AG08395 (cell line): ENCODE results near the gene ISCU.
"Not testable (repeated sequence)": the region's sequence is repeated elsewhere in the genome, so short reads cannot be mapped to it uniquely, and the experiment has no call there.

Experiments used
- DNase-seq: peaks from one replicate; pipeline ENCODE4 v3.0.0; 2012; ENCODE audit warnings: mixed read lengths, low spot score

The ISCU gene

DNA sequence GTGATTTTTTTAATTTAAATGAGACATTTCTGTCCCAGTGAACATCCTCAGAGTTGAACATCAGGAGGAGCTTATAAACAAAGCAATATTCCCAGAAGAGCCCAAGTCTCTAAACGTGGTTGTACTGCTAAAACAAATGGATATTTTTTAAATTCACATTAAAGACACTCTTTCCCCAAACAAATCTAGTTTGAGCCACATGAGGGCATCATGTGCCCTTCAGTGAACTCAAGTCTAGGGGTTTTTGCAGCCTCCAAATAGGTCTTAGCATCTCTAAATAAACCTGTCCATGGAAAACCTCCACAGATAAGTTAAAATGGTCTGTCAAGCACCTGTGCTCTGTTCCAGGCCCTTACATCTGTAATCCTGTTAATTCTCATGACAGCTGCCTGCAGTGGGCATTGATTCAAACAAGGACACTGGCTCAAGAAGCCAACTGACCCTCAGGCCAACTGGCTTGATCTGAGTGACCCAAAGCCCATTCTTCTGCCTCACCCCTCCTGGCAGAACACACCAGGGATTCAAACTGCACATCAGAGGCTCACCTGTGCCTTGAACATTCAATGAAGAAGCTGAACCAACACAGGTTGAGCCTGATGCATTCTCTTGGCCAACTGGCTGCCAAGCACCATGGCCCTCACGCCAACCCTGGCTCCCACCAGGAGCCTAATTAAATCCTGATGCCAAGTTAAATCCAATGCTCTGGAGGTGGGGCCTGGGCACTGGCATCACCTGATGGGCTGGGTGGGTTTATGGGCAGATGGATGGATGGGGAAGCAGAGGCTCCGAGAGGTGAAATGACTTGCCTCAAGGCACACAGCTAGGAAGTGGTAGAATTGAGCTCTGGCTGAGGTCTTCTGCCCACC lies 8.6 kb downstream of the ISCU start:
- DNase-seq: peak; percentile 51

DNA sequence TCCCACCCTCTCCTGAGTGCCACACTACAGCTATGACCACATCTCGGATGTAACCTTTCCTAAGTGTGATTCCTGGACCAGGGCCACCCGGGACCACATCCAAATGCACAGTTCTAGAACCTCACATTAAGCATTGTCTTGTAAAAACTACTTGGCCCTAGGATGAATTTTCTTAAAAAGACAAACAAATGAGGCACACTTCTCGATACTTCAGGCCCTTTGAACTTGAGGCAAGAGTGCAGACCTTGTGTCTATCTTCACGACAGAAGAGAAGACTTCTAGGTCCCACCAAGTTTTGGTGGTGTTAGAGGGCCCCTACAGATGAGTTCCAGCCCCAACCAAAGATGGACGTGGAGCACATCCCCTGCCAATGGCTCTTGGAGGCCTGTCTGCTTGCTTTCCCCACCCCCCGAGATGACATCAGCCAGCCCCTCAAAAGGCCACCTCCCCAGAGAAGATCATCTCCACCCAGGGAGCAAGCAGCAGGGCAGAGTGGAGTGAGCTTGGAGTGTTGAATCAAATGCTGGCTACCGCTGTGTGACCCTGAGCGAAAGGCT lies 9.3 kb downstream of the ISCU start:
- DNase-seq: no peak

DNA sequence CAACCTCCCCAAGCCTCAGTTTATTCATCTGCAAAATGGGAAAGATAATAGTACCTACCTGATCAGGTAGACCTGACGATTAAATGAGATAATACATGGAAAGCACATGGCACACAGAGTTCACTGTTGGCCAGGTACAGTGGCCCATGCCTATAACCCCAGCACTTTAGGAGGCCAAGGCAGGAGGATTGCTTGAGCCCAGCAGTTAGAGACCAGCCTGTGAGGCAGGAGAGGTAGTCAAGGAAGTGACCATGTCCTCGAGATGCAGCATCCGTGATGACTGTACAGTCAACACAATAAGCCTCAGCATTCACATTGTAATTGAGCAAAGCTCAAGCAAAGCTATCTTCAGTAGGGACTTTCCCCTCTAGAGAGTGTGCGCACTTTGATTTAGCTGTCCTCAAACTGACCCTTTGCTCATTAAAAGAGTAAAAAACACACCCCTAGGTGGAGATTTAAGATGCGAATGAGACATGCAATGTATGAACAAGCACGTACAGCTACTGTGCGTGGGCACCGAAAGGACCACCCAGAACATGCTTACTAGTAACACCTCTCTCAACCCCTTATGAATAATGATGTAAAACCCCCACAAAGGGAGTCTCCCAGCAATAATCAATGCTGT lies 9.9 kb downstream of the ISCU start:
- DNase-seq: no peak

DNA sequence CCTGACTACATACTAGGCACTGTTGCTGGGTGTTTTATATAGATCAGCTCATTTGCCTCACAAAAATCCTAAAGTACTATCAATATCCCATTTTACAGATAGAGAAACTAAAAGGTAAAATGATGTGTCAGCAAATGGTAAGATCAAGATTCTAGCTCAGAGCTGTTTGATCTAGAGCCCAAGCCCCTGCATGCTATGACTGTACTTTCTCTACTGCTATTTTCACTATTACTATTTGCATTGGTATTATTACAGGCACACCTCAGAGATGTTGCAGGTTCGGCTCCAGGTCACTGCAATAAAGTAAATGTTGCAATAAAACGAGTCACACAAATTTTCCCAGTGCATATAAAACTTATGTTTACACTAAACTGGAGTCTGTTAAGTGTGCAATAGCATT lies 10.9 kb downstream of the ISCU start:
- DNase-seq: no peak

DNA sequence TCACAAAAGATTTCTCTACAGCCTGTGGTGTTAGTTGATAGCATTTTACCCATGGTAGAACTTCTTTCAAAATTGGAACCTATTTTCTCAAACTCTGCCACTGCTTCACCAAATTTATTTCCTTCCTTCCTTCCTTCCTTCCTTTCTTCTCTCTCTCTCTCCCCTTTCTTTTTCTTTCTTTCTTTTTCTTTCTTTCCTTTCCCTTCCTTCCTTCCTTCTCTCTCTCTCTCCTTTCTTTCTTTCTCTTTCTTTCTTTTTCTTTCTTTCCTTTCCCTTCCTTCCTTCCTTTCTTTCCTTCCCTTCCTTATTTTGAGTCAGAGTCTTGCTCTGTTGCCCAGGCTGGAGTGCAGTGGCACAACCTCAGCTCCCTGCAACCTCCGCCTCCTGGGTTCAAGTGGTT lies 11.9 kb downstream of the ISCU start:
- DNase-seq: not testable (repeated sequence)

DNA sequence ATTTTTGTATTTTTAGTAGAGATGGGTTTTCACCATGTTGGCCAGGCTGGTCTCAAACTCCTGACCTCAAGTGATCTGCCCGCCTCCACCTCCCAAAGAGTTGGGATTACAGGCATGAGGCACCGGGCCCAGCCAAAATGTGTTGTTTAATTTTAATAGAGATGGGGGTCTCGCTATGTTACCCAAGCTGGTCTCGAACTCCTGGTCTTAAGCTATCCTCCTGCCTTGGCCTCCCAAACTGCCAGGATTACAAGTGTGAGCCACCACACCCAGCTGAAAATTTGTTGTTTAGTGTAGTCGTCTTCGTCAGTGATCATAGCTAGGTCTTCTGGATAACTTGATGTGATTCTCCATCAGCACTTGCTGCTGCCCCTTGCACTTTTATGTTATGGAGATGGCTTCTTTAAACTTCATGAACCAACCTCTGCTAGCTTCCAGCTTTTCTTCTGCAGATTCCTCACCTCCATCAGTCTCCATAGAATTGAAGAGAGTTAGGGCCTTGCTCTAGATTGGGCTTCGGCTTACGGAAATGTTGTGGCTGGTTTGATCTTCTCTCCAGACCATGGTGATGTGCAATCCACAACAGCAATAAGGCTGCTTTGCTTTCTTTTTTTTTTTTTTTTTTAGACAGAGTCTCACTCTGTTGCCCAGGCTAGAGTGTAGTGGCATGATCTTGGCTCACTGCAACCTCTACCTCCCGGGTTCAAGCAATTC lies 13.0 kb downstream of the ISCU start:
- no peak for DNase-seq

DNA sequence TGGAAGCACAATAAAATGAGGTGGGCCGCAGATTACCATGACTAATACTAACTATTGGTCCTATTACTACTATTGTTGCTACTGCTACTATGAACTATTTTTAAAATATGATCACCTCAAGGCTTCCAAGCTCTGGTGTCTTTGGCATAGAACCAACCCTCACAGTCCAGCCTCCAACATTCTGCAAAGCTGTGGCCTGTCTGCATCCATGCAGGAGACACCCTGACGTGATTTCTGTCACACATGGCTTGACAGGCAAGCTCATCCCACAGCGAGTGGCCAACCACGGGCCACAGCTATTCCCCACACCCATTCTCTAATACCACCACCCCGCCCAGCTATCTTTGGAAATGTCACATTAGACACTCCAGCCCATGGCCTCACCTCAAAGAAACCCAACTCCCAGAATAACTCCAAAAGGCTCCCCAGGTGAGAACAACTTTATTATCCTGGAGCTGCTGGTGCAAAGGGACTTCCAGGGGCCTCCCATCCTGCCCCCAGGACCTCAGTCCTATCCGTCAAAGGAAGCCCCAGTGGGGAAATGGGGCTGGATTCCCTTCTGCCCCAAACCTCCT lies 14.4 kb downstream of the ISCU start:
- DNase-seq: no peak

DNA sequence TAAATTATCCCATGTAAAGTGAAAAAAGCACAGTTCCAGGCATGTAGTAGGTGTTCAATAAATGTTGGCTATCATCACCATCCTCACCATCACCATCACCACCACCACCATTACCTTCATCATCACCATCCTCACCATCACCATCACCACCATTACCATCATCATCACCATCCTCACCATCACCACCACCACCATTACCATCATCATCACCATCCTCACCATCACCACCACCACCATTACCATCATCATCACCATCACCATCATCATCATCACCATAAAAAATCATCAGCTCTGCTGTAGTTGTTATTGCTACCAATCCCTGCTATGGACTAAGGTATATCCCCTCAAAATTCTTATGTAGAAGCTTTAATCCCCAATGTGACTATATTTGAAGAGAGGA lies 15.1 kb downstream of the ISCU start:
- no peak for DNase-seq

DNA sequence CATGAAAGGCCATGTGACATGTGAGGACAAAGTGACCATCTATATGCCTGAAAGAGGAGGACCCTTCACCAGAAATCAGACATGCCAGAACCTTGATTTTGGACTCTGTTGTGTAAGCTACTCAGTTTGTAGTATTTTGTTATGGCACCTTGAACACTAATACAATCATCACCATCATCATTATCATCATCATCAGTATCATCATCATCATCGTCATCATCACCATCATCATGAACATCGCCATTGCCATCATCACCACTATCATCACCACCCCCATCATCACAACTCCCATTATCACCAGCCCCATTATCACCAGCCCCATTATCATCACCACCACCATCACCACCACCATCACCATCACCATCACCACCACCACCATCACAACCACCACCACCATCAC lies 15.9 kb downstream of the ISCU start:
- no peak for DNase-seq

DNA sequence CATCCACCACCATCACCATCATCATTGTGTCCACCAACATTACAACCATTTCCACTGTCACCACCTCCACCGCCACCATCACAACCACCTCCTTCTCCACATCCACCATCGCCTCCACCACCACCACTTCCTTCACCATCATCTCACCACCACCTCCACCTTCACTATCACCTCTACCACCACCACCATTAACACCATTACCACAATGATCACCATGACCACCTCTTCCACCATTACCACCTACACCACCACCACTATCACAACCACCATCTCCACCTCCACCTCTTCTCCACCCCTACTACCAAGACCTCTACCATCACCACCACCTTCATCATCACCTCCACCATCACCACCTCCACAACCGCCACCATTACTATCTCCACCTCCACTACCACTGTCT lies 16.4 kb downstream of the ISCU start:
- no peak for DNase-seq

DNA sequence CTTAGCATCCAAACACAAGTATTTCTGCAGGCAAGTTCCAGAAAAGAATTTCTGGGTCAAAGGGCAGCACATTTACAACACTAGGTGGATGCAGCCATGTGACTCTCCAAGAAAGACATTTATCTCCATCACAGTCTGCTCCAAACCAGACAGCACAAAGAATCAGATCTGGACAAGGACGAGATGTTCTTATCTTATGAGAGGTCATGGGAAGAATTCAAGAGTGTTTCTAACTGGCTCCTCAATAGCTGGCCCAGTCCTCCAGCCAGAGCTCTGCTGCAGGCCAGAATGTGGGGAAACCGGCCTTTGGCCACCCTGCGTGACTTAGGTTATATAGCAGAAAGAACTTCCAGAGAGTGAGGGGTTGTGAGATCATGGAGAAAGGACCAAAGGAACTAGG lies 18.1 kb downstream of the ISCU start:
- DNase-seq: no peak

DNA sequence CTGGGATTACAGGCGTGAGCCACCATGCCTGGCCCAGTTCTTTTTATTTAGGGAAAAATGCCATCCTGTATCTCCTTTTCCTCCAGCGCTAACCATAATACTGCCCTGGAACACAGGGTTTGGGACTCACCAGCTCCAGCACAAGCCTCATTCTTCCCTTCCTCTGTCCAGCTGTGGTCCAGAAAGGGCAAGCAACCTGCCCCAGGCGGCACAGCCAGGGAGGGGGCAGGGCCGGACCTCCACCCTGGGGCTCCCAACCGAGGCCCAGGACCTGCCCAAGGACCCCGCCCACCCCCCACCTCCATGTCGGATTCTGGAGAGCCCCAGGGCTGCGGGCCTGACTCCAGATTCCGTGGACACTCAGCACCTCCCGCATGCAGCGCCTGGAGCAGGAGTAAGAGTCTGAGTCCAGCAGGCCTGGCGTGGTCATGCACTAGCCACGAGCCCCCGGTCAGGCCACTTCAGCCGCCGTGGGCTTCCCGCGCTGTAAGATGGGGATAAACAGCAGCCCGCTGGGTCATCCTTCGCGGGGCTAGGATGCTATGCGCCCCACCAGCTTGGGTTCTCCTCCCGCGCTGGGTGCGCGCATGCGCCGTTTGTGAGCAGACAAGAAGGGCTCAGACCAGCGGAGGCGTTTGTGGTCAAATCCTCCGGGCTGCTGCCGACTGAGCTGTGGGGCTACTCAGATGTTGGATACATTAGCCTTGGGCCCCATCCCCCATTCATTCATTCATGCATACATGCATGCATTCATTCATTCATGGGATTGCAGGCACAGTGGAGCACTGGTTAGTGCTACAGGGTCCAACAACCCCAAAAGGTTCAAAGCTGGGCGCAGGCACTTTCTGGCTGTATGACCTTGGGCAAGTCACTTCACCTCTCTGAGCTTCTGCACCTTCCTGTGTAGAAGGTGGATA lies 19.2 kb downstream of the ISCU start:
- no peak for DNase-seq

DNA sequence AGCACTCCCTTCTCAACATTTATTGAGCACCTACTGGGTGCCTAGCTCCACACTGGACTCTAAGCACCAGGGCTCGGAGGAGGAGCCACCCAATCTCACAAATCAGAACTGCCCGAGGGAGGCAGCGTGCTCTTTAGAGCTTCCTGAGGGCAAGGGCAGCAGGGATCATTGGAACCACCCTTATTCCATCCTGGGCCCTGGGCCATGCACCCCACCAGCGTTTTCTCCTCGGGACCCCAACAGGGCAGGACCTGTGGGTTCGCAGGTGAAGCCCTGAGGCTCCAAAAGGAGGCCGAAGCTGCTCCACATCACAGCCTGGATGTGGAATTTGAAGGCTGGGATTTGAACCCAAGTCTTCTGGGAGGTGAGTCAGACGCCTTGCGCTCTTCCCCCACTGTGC lies 20.1 kb downstream of the ISCU start:
- DNase-seq: no peak

DNA sequence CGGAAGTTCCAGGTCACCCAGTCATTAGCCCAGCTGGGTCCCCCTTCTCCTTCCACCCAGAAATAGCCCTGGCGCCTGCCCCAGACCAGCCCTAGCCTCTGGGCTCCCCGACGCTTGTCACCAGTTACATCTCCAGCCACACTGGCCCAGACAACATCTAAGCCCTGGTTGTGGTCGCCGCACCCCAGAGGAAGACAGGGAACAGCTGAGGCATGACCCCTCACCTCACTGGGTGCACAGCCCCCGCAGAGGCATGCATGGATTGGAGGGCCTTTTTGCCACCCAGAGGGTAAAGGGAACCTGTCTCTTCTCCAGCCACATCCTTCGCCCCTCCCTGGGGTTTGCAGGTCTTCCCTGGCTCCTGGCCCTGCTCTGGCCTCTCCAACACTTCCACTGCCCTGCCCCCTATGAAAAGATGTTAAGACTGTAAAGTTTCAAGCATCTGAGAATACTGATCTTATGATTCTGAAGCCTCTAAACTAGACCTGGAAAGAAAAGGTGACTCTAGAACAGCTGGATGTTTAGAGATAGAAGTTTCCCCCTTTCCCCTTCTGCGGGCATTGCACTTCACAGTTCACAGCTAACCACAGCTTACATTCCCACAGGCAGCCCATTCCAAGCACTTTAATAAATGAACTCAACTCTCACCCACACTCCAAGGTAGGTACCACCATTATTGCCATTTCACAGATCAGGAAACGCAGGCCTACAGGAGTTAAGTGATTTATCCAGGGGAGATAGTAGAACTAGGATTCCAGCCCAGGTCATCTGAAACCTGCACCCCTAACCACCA lies 20.8 kb downstream of the ISCU start:
- DNase-seq: no peak

DNA sequence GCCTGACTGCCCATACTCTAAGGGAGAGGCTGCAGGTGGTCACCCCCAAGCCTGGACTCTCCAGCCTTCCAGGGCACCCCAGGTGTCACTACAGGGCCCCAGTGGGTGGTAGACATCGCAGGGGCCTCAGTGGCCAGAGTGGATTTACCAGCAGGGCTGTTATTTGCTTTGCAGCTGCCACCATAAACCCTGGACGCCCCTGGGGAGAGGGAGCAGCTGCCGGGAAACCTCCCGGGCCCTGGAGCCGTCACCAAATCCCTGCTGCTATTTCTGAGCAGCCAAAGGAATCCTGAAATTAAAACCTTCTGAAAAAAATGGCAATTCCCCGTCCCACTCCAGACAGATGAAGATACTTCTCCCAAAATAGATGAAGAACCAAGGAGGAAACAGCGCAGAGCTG lies 21.6 kb downstream of the ISCU start:
- no peak for DNase-seq

DNA sequence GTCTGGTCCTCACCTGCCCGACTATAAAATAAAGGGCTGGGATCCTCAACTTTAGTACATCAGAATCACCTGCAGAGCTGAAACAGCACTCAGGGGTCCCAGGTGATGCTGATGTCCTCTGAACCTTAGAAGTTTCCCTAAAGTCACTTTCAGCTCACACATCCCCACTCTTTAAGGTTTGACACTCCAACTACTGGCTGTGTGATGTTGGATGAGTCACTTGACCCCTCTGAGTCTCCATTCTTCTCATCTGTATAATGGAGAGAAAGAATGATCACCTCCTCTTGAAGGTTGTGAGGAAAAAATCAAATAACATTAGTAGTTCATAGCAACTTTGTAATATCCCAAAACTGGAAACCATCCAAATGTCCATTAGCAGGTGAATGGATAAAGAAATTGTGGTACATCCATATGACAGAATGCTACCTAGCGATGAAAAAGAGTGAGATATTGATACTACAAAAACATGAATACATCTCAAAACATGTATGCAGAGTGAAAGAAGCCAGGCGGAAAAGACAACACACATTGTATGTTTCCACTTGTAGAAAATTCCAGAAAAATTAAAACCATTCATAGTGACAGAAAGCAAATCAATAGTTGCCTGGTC lies 22.2 kb downstream of the ISCU start:
- DNase-seq: no peak

DNA sequence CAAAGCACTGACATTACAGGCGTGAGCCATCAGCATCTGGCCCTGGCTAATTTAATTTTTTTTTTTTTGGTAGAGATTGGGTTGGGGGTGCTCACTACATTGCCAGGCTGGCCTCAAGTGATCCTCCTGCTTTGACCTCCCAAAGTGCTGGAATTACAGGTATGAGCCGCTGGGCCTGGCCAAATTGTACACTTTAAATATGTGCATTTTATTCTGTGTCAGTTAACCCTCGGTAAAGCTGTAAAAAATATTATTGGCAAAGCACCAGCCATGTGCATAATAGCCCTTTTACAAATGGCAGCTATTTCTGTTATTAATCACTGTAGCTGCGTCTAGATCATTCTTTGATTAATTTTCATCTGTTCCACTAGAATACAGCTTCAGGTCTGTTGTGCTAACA lies 23.5 kb downstream of the ISCU start:
- no peak for DNase-seq

DNA sequence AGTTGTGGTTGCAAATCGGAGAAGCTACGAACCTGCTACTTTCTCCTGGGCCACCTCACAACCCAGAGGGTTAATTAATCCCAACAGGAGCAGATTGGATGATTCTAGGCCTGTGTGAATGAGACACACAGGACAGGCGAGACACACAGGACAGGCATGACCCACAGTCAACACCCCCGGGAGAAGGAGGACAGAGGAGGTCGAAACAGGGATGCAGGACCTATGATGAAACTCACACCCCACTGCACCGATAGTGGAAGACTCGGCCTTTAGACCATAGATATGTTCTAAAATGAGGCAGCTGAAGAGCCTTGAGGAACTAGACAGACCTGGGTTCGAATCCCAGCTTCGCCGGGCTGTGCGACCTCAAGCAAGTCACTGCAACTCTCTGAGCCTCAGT lies 23.9 kb downstream of the ISCU start:
- DNase-seq: no peak

DNA sequence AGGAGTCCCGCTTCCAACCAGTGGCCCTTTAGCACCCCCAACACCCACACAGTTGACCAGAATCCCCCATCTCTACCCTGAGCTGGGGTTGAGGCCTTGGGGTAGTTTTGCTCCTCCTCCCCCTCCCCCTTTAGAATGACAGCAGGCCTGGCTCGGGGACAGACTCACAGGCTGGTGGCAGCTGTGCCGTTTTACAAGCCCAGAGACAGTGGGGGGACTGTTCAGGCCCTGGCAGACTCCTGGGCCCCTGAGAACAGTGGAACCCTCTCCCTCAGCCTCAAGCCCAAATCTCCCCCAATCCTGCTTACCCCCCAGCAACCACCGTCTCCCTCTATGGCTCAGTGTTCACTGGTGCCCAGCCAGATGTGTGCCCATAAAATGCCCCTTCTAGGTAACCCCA lies 25.4 kb downstream of the ISCU start:
- no peak for DNase-seq
